NCI-H2196 treated with DMSO at 0.1 percent for 48 hours (cell line): ENCODE data around the gene RPS10.
"Not testable (repeated sequence)": the region's sequence is repeated elsewhere in the genome, so short reads cannot be mapped to it uniquely, and the experiment has no call there.

Experiments used
- DNase-seq: peaks from one replicate; lab custom pipeline; 2025; ENCODE audit not compliant: unreplicated experiment; lab: John Stamatoyannopoulos, UW

Gene RPS10

DNA sequence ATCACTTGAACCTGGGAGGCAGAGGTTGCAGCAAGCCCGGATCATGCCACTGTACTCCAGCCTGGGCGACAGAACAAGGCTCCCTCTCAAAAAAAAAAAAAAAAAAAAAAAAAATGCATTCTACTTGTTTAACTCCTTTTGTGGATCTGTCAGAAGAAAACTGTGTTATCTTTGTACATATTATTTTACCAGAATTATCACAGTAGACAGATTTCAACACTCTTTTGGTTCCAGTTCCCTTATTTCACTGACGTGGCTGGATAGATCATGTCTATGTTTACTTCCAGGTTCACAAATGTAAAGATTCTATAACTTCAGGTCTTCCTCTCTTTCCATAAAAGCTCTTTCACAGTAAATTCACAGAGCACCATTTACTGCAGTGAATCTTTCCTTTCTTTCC, 51.8 kb downstream of the RPS10 start:
- DNase-seq: no peak

DNA sequence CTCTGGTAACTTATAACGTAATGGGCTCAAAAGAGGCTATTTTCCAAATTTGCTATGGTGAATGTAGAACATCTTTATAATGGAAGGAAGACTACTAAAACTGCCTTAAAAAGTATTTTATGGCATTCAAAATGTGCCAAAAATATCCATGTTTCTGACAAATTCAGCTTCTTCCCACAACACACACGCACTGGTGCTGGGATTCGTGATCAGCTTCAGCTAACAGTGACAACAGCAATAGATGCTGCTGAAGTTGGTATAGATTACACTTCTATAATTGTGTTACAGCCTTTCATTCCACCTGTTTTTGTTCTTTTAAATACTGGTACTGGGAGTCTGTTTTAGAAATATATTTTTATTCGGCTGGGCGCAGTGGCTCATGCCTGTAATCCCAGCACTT, 52.4 kb downstream of the RPS10 start:
- DNase-seq: no peak

DNA sequence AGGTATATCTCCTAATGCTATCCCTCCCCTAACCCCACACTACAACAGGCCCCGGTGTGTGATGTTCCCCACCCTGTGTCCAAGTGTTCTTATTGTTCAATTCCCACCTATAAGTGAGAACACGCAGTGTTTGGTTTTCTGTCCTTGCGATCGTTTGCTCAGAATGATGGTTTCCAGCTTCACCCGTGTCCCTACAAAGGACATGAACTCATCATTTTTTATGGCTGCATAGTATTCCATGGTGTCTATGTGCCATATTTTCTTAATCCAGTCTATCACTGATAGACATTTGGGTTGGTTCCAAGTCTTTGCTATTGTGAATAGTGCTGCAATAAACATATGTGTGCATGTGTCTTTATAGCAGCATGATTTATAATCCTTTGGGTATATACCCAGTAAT, 54.0 kb downstream of the RPS10 start:
- DNase-seq: not testable (repeated sequence)

DNA sequence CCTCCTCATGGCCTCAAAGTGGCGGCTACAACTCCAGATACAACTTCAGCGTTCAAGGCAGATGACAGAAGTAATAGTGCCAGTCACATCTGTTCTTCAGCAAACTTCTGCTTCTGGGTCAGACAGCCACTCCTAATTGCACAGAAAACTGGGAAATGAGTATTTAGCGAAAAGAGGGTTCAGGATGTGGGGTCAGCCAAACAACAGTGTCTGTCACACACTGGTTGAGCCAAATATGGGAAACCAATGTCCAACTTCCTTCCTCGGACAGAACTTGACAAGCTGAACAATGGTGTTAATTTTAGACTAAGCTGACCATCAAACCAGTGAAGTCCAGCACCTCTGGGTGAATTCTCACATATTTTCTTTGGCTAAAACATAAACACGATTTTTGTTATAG, 55.5 kb downstream of the RPS10 start:
- no peak for DNase-seq

DNA sequence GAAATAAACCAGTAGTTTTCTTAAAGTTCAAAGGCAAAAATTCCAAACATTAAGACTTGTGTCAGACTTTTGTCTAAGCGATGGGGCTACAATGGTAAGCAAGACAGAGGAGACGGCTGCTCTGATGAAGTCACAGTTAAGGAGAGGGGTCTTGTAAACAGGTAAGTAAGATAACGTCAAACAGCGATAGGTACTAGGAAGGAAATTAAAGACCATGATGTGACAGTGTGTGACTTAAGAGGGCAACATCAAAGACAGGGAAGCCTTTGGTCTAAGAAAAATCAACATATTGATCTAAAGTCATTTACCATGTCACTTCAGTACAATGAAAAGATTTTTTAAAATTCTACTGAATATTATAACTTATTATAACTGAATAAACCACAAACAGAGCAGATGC, 56.5 kb downstream of the RPS10 start:
- no peak for DNase-seq
